Activated naive CD8-positive, alpha-beta T cell treated with anti-CD3 and anti-CD28 coated beads for 36 hours (primary cell): ENCODE measurements around the gene ANO7. TPM values are rescaled to one million over a fixed set of nuclear protein-coding genes. Genes with fewer than 3 reads are reported as not detected.
A peak's percentile ranks its signal among the peaks of the same experiment; 100 is the strongest.

Experiments used
- DNase-seq: peaks from one replicate; pipeline ENCODE4 v3.0.0; 2021
- H3K27ac Mint-ChIP-seq: one replicate; pipeline ENCODE4 v1.8.0; 2022; ENCODE audit warnings: mild to moderate bottlenecking, moderate library complexity, mixed read lengths
- H3K27me3 Mint-ChIP-seq: one replicate; pipeline ENCODE4 v1.8.0; 2022; ENCODE audit warnings: mild to moderate bottlenecking, mixed read lengths
- H3K36me3 Mint-ChIP-seq: one replicate; pipeline ENCODE4 v1.8.0; 2021; ENCODE audit warnings: mild to moderate bottlenecking, mixed read lengths
- H3K4me1 Mint-ChIP-seq: one replicate; pipeline ENCODE4 v1.8.0; 2021; ENCODE audit warnings: mixed read lengths
- H3K4me3 Mint-ChIP-seq: one replicate; pipeline ENCODE4 v1.8.0; 2022; ENCODE audit warnings: mild to moderate bottlenecking, moderate library complexity, mixed read lengths
- H3K9me3 Mint-ChIP-seq: one replicate; pipeline ENCODE4 v1.8.0; 2022; ENCODE audit warnings: mixed read lengths
- total RNA-seq, 2 experiments: library from RNA; stranded (reverse); gene quantifications; one replicate each; pipeline ENCODE4 v1.2.3, GENCODE V29; 2021

Gene ANO7
- total RNA-seq, 2 experiments from 2014 or later = 3.4 to 3.6 TPM

DNA sequence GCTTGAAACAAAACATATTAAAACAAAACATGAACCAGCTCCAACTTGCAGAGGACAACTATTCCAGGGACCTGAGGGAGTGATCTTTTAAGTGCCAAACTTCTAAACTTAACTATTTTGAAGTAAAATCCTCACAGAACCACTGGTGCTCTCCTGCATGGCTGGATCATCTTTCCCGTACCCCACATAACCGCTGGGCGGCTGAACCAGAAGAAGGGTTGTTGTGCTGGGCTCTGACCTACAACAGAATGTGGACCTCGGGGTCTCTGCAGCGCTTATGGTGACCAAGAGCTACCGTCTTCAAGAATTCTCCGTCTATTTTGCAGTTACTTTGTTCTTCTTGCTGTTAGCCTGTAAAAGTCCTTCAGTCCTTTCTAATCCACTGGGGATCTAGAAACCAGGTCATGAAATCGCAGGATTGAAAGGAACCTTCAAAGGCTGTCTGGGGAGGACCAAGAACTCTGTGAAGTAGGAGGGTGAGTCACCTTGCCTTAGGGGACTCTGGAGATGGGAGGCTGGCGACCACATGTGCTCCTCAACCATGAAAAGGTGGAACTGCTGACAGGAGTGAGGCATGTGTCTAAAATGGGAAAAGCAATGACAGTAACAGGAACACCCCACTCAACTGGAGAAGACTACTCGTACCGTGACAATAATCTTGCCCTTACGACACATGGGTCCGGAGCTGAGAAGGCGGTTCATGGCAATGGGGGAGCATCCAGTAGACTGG lies 80.4 kb downstream of the ANO7 start:
- Mint-ChIP-seq H3K27ac (no peak overlapping the region), H3K27me3 (no peaks in the 10 kb centered on the region), H3K9me3 (no peaks in the 10 kb centered on the region), H3K36me3 (peaks cover 20% of the 10 kb centered on the region), H3K4me3 (no peak overlapping the region), H3K4me1 (peaks cover 30% of the 10 kb centered on the region)
- no peak for DNase-seq

DNA sequence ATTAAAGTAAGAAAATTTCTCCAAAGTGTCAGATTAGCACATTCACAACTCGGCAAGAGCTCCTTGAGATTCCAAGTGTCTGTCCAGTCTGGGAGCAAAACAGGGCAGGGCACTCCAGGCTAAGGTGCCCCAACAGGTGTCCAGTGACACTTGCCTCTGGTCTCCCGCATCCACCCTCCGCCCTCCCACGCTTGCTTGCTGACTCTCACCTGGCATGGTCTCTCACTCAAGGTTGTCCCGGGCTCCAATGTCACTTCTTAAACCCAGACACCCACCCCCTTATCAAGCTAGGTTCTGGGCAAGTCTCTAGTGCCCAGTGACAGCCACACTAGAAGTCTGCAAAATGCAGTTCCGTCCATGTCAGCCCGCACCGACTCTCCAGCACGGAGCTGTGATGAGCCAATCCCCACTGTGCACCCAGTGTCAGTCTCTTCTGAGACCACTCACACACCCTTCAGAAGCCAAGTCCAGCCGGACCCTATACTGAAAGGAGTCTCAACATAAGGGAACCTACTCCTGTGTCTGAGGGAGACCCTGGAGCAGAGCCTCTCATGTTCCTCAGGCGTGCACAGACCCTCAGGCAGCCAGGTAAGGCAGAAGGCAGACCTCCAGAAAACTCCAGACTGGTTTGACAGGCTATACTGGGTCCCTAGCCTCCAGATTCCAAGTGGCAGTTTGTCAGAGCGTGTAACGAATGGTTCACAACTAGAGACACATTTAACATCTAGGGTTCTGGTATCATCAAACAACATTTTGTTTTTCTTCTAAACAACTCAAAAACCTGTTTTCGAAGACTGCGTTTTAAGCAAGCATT lies 81.4 kb downstream of the ANO7 start:
- Mint-ChIP-seq H3K9me3 (no peaks in the 10 kb centered on the region), H3K27ac (no peak overlapping the region), H3K27me3 (no peaks in the 10 kb centered on the region), H3K4me3 (no peak overlapping the region), H3K4me1 (peaks cover 36% of the 10 kb centered on the region), H3K36me3 (peaks cover 26% of the 10 kb centered on the region)
- no peak for DNase-seq

DNA sequence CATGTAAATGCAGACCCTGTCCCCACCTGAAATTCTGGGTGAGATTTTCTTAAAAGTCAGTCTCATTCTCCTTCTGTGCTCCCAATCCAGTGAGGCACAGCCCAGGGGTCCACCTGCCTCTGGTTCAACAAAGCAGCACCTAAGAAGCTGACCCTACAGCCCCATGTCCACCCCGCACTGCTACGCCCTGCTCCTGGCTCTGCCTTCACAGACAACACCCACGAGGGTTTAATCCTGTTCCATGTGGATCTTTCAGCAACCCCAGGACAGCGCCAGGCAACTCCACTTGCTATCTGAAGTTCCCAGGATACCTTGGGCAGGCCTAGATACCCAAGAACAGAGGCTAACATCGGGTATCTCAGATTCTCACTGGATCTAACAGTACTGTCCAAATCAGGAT lies 82.1 kb downstream of the ANO7 start:
- Mint-ChIP-seq H3K4me3 (no peak overlapping the region), H3K27me3 (no peaks in the 10 kb centered on the region), H3K27ac (no peak overlapping the region), H3K9me3 (peaks cover 4% of the 10 kb centered on the region), H3K4me1 (peaks cover 36% of the 10 kb centered on the region), H3K36me3 (peaks cover 32% of the 10 kb centered on the region)
- no peak for DNase-seq

DNA sequence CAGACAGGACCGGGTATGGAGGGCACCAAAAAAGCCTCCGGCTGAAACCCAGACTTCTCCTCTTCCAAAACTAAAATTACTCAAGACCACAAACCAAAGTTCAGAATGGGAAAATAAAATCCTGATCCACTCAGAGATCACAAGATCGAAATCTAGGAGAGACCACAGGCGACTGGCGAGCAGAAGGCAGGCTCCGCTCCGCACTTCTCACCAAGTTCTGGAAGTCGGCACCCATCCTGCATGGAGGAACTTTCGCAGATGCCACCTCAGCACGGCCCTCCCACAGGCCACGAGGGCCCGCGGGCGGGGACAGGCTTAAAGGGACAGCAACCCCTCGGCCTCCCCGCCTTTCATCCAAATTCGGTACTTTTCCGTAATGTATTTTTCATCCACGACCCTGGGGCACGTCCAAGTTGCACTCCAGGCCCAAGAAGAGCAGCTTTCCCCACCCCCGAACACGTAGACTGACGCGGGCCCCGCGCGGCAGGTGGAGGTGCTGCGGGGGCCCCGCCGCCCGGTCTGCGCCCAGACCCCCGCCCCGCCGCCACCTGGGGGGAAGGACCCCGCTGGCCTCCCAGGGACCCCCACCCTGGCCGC lies 83.3 kb downstream of the ANO7 start:
- Mint-ChIP-seq H3K4me3 (peak overlapping the region; percentile 88), H3K36me3 (peaks cover 43% of the 10 kb centered on the region), H3K9me3 (peaks cover 13% of the 10 kb centered on the region), H3K27me3 (no peaks in the 10 kb centered on the region), H3K4me1 (peaks cover 36% of the 10 kb centered on the region), H3K27ac (peak overlapping the region; percentile 87)
- peak; percentile 55 for DNase-seq

DNA sequence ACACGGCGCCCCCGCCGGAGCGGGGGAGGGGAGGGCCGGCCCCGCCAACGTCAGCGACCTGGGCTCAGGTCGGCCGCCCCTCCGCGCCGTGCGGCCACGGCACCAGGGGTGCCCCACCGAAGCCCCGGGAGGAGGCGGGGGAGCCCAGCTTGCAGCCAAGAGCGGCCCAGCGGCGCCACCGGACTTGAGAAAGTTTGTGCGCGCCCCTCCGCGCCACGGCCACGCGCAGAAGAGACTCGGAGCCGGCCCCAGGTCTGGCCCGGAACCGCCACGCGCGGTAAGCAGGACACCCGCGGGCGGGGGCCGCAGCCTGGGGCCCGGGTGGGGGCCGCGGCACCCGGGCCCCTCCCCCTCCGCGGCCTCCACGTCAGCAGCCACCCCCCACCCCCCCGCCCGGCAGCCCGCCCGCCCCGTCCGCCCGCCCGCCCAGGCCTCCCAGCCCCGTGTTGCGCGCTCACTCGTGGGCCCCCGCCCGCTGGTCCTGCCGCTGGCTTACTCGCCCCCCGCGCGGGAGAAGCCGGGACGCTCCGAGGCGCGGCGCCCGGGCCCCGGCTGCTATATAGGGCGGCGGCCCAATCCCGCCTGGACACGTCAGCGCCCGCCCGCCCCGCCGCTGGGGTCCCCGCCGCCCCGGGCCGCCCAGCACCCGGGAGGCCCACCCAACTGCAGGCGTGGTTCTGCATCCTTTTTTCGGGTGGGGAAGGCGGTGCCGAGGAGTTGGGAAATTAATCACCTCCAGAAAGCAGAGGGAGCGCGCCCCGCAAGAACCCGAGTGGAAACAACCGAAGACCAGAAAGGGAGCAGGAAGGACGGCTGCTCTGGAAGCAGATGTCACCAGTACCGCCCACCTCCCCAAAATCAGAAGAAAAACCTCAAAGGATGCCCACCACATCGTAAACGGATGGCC lies 84.1 kb downstream of the ANO7 start:
- peak overlapping the region; percentile 70 for H3K4me3 Mint-ChIP-seq
- H3K9me3 Mint-ChIP-seq = peaks cover 13% of the 10 kb centered on the region
- H3K27me3 Mint-ChIP-seq = no peaks in the 10 kb centered on the region
- H3K36me3 Mint-ChIP-seq = peaks cover 46% of the 10 kb centered on the region
- peaks cover 39% of the 10 kb centered on the region for H3K4me1 Mint-ChIP-seq
- H3K27ac Mint-ChIP-seq = peak overlapping the region; percentile 51
- peak; percentile 74 for DNase-seq

DNA sequence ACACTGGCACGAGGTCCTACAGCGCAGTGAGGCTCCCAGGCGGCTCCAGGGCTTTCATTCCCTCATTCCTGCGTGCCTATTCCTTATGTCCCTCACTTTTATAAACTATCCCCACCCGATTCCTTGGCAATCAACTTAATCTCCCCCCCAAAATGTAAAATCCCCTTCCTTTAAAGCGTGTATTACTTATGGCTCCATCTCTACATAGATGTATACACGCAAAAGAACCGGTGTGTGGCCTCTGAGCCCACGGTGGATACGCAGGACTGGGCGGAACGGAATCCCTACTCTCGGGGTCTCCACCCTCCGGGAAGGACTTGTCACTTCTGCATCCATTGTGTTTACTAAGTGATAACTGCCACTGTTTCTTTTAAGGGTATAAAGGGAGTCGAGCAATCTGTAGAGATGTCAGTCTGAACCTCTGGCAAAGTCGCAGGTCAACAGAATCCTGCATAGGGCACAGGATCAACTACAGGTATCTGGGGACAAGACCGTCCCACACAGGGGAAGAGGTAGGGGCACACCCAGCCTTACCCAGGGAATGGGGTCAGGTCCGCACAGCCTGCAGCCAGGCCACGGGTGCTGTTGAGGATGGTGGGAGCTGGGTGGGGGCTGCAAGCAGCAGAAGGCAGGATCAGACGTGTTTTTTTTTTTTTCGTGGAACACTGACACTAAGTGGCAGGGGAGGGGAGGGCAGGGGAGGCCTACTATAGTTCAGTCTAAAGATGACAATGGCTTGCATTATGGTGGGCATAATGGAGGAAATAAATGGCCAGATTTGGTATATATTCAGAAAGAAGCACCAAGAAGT lies 84.9 kb downstream of the ANO7 start:
- H3K36me3 Mint-ChIP-seq = peaks cover 48% of the 10 kb centered on the region
- H3K27ac Mint-ChIP-seq = peak overlapping the region; percentile 51
- no peaks in the 10 kb centered on the region for H3K27me3 Mint-ChIP-seq
- no peak for DNase-seq
- peaks cover 39% of the 10 kb centered on the region for H3K4me1 Mint-ChIP-seq
- H3K4me3 Mint-ChIP-seq = peak overlapping the region; percentile 70
- H3K9me3 Mint-ChIP-seq = peaks cover 13% of the 10 kb centered on the region

DNA sequence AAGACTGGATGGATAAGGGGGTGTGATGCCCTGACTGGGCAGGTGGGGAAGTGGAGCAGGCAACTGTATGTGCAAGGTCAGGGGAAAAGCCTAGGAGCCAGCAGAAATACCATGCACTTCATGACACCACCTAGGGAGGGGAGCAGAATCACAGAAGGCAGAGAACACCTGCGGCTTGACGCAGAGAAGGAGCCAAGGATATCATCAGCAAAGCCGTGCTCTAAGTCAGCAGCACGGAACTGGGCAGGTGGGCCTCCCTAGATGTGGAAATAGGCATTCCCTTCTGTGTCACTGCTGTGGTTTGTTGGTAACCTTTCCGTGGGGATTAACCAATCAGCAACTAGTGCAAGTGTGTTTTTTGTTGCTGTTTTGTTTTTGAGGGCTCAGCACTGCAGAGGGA lies 85.7 kb downstream of the ANO7 start:
- Mint-ChIP-seq H3K4me3 (no peak overlapping the region), H3K4me1 (peaks cover 35% of the 10 kb centered on the region), H3K9me3 (peaks cover 13% of the 10 kb centered on the region)

More for the DNA sequence above, 85.7 kb downstream of the ANO7 start:
- Mint-ChIP-seq H3K27ac (no peak overlapping the region), H3K36me3 (peaks cover 45% of the 10 kb centered on the region), H3K27me3 (no peaks in the 10 kb centered on the region)
- no peak for DNase-seq

Other genes starting within 250 kb of the ANO7 start
- 1 to 10 TPM in 1 of 2 experiments, under 1 TPM in 1; 0.91 to 1.0 TPM for gene SNED1, start 190.1 kb upstream of the ANO7 start, total RNA-seq
- 10 to 100 TPM; 34.5 to 35.6 TPM for gene MTERF4, start 86.4 kb upstream of the ANO7 start, total RNA-seq
- gene PASK, start 39.2 kb upstream of the ANO7 start, total RNA-seq = 10 to 100 TPM; 68.5 to 76.4 TPM
- 10 to 100 TPM; 80.4 to 85.1 TPM for gene PPP1R7, start 38.2 kb upstream of the ANO7 start, total RNA-seq
- gene HDLBP, start 127.0 kb downstream of the ANO7 start, total RNA-seq = 100 to 1,000 TPM; 272 to 286 TPM
- gene SEPTIN2, start 127.2 kb downstream of the ANO7 start, total RNA-seq = 100 to 1,000 TPM; 263 to 265 TPM
- 10 to 100 TPM; 32.7 to 36.8 TPM for gene FARP2, start 167.6 kb downstream of the ANO7 start, total RNA-seq